K562 (cell line): ENCODE results near the gene CD9. TPM values are rescaled to one million over a fixed set of nuclear protein-coding genes. Genes with fewer than 3 reads are reported as not detected.
A peak's percentile ranks its signal among the peaks of the same experiment; 100 is the strongest.

Experiments
- ATAC-seq: fragments of 200-7000 bp; cut with Tn5 transposase; 3 replicates; pipeline ENCODE4 v1.9.1; 2020; ENCODE audit warnings: moderate library complexity
- BruUV-seq: library from RNA; stranded (reverse); fragments of 400-500 nt; replicated peaks from 2 replicates; lab custom pipeline; 2021; lab: Mats Ljungman, UMichigan
- CTCF ChIA-PET: fragments of 300-600 bp; formaldehyde crosslinking; extraction: SDS; loops from one replicate; lab custom pipeline; 2021; ENCODE audit warnings: low intra/inter-chr PET ratio; lab: Yijun Ruan, JAX
- POLR2A ChIA-PET: fragments of 300-600, 350-650 bp; sonication (Branson Sonifier 250); formaldehyde crosslinking; extraction: SDS; loops from one replicate; lab custom pipeline; 2021; ENCODE audit warnings: antibody characterized with exemption, inconsistent platforms; lab: Yijun Ruan, JAX
- DNase-seq, 4 experiments: peaks; one replicate each; pipeline versions ENCODE4 v3.0.0 to v3.0.0-alpha.2; 2011 to 2018; ENCODE audit warnings: low spot score in 3 of 4, mixed read lengths in 3 of 4; ENCODE audit errors: extremely low read depth in 1 of 4
- FAIRE-seq: peaks from 2 replicates; lab custom pipeline; 2011; peaks lifted over from hg19 to GRCh38; lab: Jason Lieb, UNC
- H2AFZ ChIP-seq: 2 replicates; pipeline ENCODE4 v1.6.0; 2011; ENCODE audit warnings: low read depth, low read length, control low read depth, inconsistent platforms
- H3K27ac ChIP-seq: fragments of 200-600 bp; 3 replicates; pipeline ENCODE4 v1.8.0; 2011; ENCODE audit warnings: low read depth, mild to moderate bottlenecking, control low read depth, inconsistent platforms, low read length, moderate library complexity, mixed read lengths; ENCODE audit errors: extremely low read depth
- H3K27me3 ChIP-seq, 2 experiments: fragments of 300-600 bp in 1 of 2; 2 replicates in 1 of 2; 3 replicates in 1 of 2; pipeline versions ENCODE4 v1.6.0 to v1.8.0; 2011; ENCODE audit warnings: inconsistent platforms in 2 of 2, low read length in 2 of 2, mild to moderate bottlenecking in 1 of 2, mixed read lengths in 1 of 2, moderate library complexity in 1 of 2; ENCODE audit not compliant: control insufficient read depth in 2 of 2, insufficient read depth in 2 of 2
- H3K36me3 ChIP-seq: fragments of 300-600 bp; 3 replicates; pipeline ENCODE4 v1.8.0; 2011; ENCODE audit warnings: mild to moderate bottlenecking, low read length, inconsistent platforms; ENCODE audit not compliant: control insufficient read depth, insufficient read depth
- H3K4me1 ChIP-seq, 2 experiments: fragments of 200-600 bp in 1 of 2; replicated peaks in 1 of 2; 2 replicates in 1 of 2; 3 replicates in 1 of 2; pipeline versions ENCODE4 v1.5.1 to v1.8.0; 2011; ENCODE audit warnings: inconsistent platforms in 2 of 2, low read length in 2 of 2, mild to moderate bottlenecking in 1 of 2, mixed read lengths in 1 of 2, moderate library complexity in 1 of 2; ENCODE audit not compliant: control insufficient read depth in 2 of 2, insufficient read depth in 2 of 2
- H3K4me2 ChIP-seq: 2 replicates; pipeline ENCODE4 v1.6.1; 2011; ENCODE audit warnings: low read length, control low read depth, inconsistent platforms, mixed read lengths; ENCODE audit not compliant: insufficient read depth
- H3K4me3 ChIP-seq: fragments of 200-600 bp; sonication (generic), shearing (Covaris generic); 2 replicates; pipeline ENCODE4 v1.5.1; 2016; ENCODE audit warnings: control low read depth, inconsistent platforms
- H3K79me2 ChIP-seq: fragments of 200-600 bp; 3 replicates; pipeline ENCODE4 v1.8.0; 2011; ENCODE audit warnings: low read length, inconsistent platforms; ENCODE audit not compliant: control insufficient read depth, insufficient read depth
- H3K9ac ChIP-seq, 2 experiments: 2 replicates each; pipeline versions ENCODE4 v1.6.0 to v1.6.1; 2011; ENCODE audit warnings: low read depth in 2 of 2, low read length in 2 of 2, control low read depth in 1 of 2, inconsistent platforms in 1 of 2, mild to moderate bottlenecking in 1 of 2, mixed read lengths in 1 of 2; ENCODE audit not compliant: insufficient read depth in 1 of 2
- H3K9me1 ChIP-seq: one replicate; pipeline ENCODE4 v1.6.0; 2011; ENCODE audit warnings: inconsistent platforms, mild to moderate bottlenecking, low read length, moderate library complexity; ENCODE audit not compliant: control insufficient read depth, insufficient read depth
- H3K9me3 ChIP-seq: replicated peaks from 2 replicates; pipeline ENCODE4 v1.5.1; 2011; ENCODE audit warnings: low read depth, low read length, inconsistent platforms; ENCODE audit not compliant: control insufficient read depth, insufficient read depth
- H4K20me1 ChIP-seq: replicated peaks from 2 replicates; pipeline ENCODE4 v1.6.1; 2011; ENCODE audit warnings: low read length, inconsistent platforms, mixed read lengths; ENCODE audit not compliant: control insufficient read depth, insufficient read depth
- EP300 ChIP-seq: IDR thresholded peaks from 2 replicates; pipeline ENCODE4 v1.6.1; 2012; ENCODE audit warnings: low read length, improper control_type of control experiment
- MAFG ChIP-seq: fragments of 450-650 bp; conservative IDR thresholded peaks from 2 replicates; pipeline ENCODE4 v1.6.1; 2016; ENCODE audit warnings: missing genetic modification characterization, missing compliant biosample characterization
- POLR3G ChIP-seq: IDR thresholded peaks from 2 replicates; pipeline ENCODE4 v1.6.1; 2011; ENCODE audit not compliant: insufficient read length, insufficient replicate concordance; ENCODE audit errors: extremely low read depth
- SMAD3 ChIP-seq: fragments of 450-650 bp; formaldehyde crosslinking; conservative IDR thresholded peaks from 2 replicates; pipeline ENCODE4 v1.4.0; 2020; ENCODE audit warnings: mild to moderate bottlenecking
- ZFP1 ChIP-seq: fragments of 450-650 bp; formaldehyde crosslinking; IDR thresholded peaks from 2 replicates; pipeline ENCODE4 v1.4.0; 2020; ENCODE audit warnings: mild to moderate bottlenecking, mixed read lengths
- ZNF316 ChIP-seq: fragments of 450-650 bp; IDR thresholded peaks from 2 replicates; pipeline ENCODE4 v1.6.1; 2016
- ZNF764 ChIP-seq: fragments of 250-450 bp; sonication (Bioruptor Pico); IDR thresholded peaks from 2 replicates; pipeline ENCODE4 v1.4.0; 2020; ENCODE audit warnings: low read depth, mild to moderate bottlenecking, moderate library complexity
- WGBS: fragments of 100-300 bp; shearing (Covaris generic); methylation state at CpG from one replicate; pipeline ENCODE4 v1.1.6; 2016; ENCODE audit warnings: low coverage, mixed read lengths; ENCODE audit not compliant: insufficient coverage; ENCODE audit errors: missing lambda C conversion rate; 5-methylcytosine and 5-hydroxymethylcytosine counted together
- in situ Hi-C: fragments of 300-500 bp; cut with MboI; formaldehyde crosslinking; loops from 4 replicates; pipeline ENCODE4 v1.15.0; 2018; ENCODE audit warnings: inconsistent platforms, mixed read lengths
- intact Hi-C: fragments of 100-400 bp; cut with micrococcal nuclease; formaldehyde crosslinking; loops from 2 replicates; pipeline ENCODE4 v1.14.2; 2022
- polyA plus RNA-seq, 8 experiments: library from polyadenylated mRNA; depleted of rRNA in 4 of 8; stranded (reverse) in 5 of 8; unstranded in 3 of 8; fragments of >200 nt; fragmentation: Nextera tagmentation in 2 of 8; fragmentation: Illumina TruSeq in 1 of 8; extraction: Ambion mirVana in 2 of 8; extraction: Trizol in 1 of 8; gene quantifications; 2 replicates each; pipeline versions ENCODE4 v1.2.1 to v1.2.3, GENCODE V29; 2011 to 2014; ENCODE audit warnings: inconsistent platforms in 1 of 8, missing spikeins in 1 of 8
- total RNA-seq, 7 experiments: library from RNA; depleted of rRNA in 6 of 7; stranded (reverse); fragments of >200 nt in 6 of 7; fragmentation: Illumina TruSeq in 2 of 7; extraction: Trizol in 2 of 7; gene quantifications; 2 replicates each; pipeline versions ENCODE4 v1.2.1 to v1.2.3, GENCODE V29; 2011 to 2021; ENCODE audit warnings: low replicate concordance in 1 of 7
- TF ChIP-seq, protein P1 (sequence below): fragments of 450-650 bp; IDR thresholded peaks from 2 replicates; pipeline ENCODE4 v1.6.1; 2017; ENCODE audit warnings: antibody characterized with exemption
- TF ChIP-seq, protein P2 (sequence below): sonication (generic); formaldehyde crosslinking; IDR thresholded peaks from 2 replicates; pipeline ENCODE4 v1.8.1; 2022; ENCODE audit warnings: missing genetic modification reagents

CD9 gene
- total and polyA plus RNA-seq, 9 of the 15 experiments (the other 6 are each of a cell fraction or from before 2014, with no cell fraction given) = 0.43 to 5.6 (median 0.62) TPM

DNA sequence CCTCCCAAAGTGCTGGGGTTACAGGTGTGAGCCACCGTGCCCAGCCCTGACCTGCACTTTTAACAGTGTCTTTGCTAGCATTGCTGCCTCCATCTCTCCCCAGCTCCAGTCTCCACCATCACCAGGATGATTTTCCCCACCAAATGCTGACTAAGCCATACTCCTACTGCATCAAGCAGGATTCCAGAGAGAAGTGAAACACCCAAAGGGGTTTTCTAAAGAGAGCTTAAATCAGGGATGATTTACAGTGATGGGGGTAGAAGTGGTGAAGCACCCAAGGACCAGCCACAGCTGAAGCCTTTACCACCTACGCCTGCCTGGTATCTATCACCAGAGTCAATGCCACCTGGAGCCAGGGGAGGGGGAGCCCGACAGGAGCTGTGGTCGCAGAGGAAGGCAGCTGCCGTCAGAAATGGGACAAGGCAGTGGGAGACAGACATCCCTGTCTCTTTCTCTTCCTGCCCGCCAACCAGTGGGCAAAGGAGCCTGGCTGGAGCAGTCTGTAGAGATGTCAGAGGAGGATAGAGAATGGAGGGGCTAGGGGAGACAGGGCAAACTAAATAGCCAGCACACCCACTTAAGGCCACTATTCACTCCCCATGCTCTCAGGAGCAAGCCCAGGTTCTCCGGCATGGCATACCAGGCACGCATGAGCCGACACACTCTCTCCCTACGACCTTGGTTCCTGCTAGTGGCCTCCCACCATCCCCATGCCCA lies 22.4 kb upstream of the CD9 start:
- H3K27me3 ChIP-seq = no peaks in the 10 kb centered on the region; a peak in 1 of 5 replicates
- peaks cover 0 to 14% of the 10 kb centered on the region in 2 experiments; a peak in 3 of 5 replicates for H3K4me1 ChIP-seq
- no peaks in the 10 kb centered on the region for H3K79me2 ChIP-seq
- intact Hi-C loops (no loop called here), in situ Hi-C loops (no loop called here)
- DNase-seq = no peak
- no peak for ATAC-seq
- H3K9me1 ChIP-seq = no peaks in the 10 kb centered on the region
- WGBS = 50% methylated on average over 10 of the region's 10 CpGs
- H3K9me3 ChIP-seq = no peaks in the 10 kb centered on the region; the same call in none of the 2 replicates
- ChIA-PET POLR2A (interaction anchor here (1.0 kb wide), 2 partner anchors 16 to 26 kb away, joined by 3 read pairs; no protein-coding TSS in a partner anchor), CTCF (no interaction called here)
- FAIRE-seq = no peak
- H3K9ac ChIP-seq = no peak overlapping the region
- no peak overlapping the region for H3K27ac ChIP-seq
- H3K4me3 ChIP-seq = no peak overlapping the region
- no peak overlapping the region for H2AFZ ChIP-seq
- no peak overlapping the region for H3K4me2 ChIP-seq
- BruUV-seq = no TSS peak
- TF ChIP-seq, protein P1, sequence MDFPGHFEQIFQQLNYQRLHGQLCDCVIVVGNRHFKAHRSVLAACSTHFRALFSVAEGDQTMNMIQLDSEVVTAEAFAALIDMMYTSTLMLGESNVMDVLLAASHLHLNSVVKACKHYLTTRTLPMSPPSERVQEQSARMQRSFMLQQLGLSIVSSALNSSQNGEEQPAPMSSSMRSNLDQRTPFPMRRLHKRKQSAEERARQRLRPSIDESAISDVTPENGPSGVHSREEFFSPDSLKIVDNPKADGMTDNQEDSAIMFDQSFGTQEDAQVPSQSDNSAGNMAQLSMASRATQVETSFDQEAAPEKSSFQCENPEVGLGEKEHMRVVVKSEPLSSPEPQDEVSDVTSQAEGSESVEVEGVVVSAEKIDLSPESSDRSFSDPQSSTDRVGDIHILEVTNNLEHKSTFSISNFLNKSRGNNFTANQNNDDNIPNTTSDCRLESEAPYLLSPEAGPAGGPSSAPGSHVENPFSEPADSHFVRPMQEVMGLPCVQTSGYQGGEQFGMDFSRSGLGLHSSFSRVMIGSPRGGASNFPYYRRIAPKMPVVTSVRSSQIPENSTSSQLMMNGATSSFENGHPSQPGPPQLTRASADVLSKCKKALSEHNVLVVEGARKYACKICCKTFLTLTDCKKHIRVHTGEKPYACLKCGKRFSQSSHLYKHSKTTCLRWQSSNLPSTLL = no peak
- TF ChIP-seq ZNF316 = 0 out of 2 replicates have a peak, but pooled peaks have one; percentile 19
- TF ChIP-seq ZFP1 = no peak
- no peak for TF ChIP-seq ZNF764
- TF ChIP-seq MAFG (tag) = peak; percentile 15; the same call in 1 of the 2 replicates
- TF ChIP-seq, protein P2, sequence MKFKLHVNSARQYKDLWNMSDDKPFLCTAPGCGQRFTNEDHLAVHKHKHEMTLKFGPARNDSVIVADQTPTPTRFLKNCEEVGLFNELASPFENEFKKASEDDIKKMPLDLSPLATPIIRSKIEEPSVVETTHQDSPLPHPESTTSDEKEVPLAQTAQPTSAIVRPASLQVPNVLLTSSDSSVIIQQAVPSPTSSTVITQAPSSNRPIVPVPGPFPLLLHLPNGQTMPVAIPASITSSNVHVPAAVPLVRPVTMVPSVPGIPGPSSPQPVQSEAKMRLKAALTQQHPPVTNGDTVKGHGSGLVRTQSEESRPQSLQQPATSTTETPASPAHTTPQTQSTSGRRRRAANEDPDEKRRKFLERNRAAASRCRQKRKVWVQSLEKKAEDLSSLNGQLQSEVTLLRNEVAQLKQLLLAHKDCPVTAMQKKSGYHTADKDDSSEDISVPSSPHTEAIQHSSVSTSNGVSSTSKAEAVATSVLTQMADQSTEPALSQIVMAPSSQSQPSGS (CRISPR knock-in tag) = no peak
- TF ChIP-seq EP300 = no peak
- TF ChIP-seq SMAD3 (CRISPR knock-in tag) = no peak
- no peak for TF ChIP-seq POLR3G
- TF ChIP-seq, all 486 proteins: peak for 2
- Histone ChIP-seq H4K20me1 (no peaks in the 10 kb centered on the region), H3K36me3 (no peaks in the 10 kb centered on the region)
